HepG2 (cell line): ENCODE data around the gene CA10.

Source experiments
- AKNA ChIP-seq: sonication (generic); formaldehyde crosslinking; IDR thresholded peaks from 2 replicates; pipeline ENCODE4 v1.4.0; 2020; ENCODE audit warnings: missing genetic modification reagents, borderline replicate concordance
- BRCA1 ChIP-seq: sonication (generic); formaldehyde crosslinking; IDR thresholded peaks from 2 replicates; pipeline ENCODE4 v1.4.0; 2020; ENCODE audit warnings: missing genetic modification reagents
- JUN ChIP-seq: sonication (generic); formaldehyde crosslinking; IDR thresholded peaks from 2 replicates; pipeline ENCODE4 v1.4.0; 2020; ENCODE audit warnings: mild to moderate bottlenecking, missing genetic modification reagents
- KLF13 ChIP-seq: sonication (generic); formaldehyde crosslinking; IDR thresholded peaks from 2 replicates; pipeline ENCODE4 v1.4.0; 2020; ENCODE audit warnings: mild to moderate bottlenecking, missing genetic modification reagents

GRCh38 chr17:51613255-51613654 lies 545.3 kb downstream of the CA10 start:
- TF ChIP-seq BRCA1 (CRISPR knock-in tag) (no peak), KLF13 (CRISPR knock-in tag) (no peak), JUN (CRISPR knock-in tag) (no peak), AKNA (CRISPR knock-in tag) (no peak)
